Measurements from ENCODE around the gene CCDC154. TPM values are rescaled to one million over a fixed set of nuclear protein-coding genes. Genes with fewer than 3 reads are reported as not detected.

CCDC154 gene
- total RNA-seq, 1 experiment from 2014 or later: not detected

- H3K4me3 ChIP-seq (ENCODE audit: low read length): no peak overlapping the region
- no peaks in the 10 kb centered on the region for H3K4me1 ChIP-seq (ENCODE audit: low read length)
- H3K9me3 ChIP-seq (ENCODE audit: low read length): no peaks in the 10 kb centered on the region
- no peak overlapping the region for H3K27ac ChIP-seq (ENCODE audit: low read length)
- no peaks in the 10 kb centered on the region for H3K36me3 ChIP-seq (ENCODE audit: insufficient read depth, low read length)
- H3K4me2 ChIP-seq (ENCODE audit: low read depth, low read length, poor library complexity, severe bottlenecking): no peak overlapping the region
- no peak overlapping the region for H3K9ac ChIP-seq (ENCODE audit: low read length)
- no peaks in the 10 kb centered on the region for H3K27me3 ChIP-seq (ENCODE audit: low read length)
- no peaks in the 10 kb centered on the region for H3K9me2 ChIP-seq (replicated peaks; ENCODE audit: insufficient read depth, low read length)
- H4K20me1 ChIP-seq (ENCODE audit: insufficient read depth, low read depth, low read length): no peaks in the 10 kb centered on the region
- H3K79me2 ChIP-seq (ENCODE audit: low read length): no peaks in the 10 kb centered on the region
- H2AFZ ChIP-seq (ENCODE audit: low read length): no peak overlapping the region
- DNase-seq: no peak
These were observed 9.0 kb upstream of the CCDC154 start for GRCh38 chr16:1453316-1453715.

GRCh38 chr16:1452530-1452929 is 8.2 kb upstream of the CCDC154 start:
- H3K9me3 ChIP-seq (ENCODE audit: low read length): no peaks in the 10 kb centered on the region
- H3K4me3 ChIP-seq (ENCODE audit: low read length): no peak overlapping the region
- no peak overlapping the region for H2AFZ ChIP-seq (ENCODE audit: low read length)
- H3K36me3 ChIP-seq (ENCODE audit: insufficient read depth, low read length): no peaks in the 10 kb centered on the region
- DNase-seq: no peak
- H3K9me2 ChIP-seq (replicated peaks; ENCODE audit: insufficient read depth, low read length): no peaks in the 10 kb centered on the region
- H3K9ac ChIP-seq (ENCODE audit: low read length): no peak overlapping the region
- no peaks in the 10 kb centered on the region for H3K4me1 ChIP-seq (ENCODE audit: low read length)
- H4K20me1 ChIP-seq (ENCODE audit: insufficient read depth, low read depth, low read length): no peaks in the 10 kb centered on the region
- no peak overlapping the region for H3K27ac ChIP-seq (ENCODE audit: low read length)
- H3K79me2 ChIP-seq (ENCODE audit: low read length): no peaks in the 10 kb centered on the region
- H3K27me3 ChIP-seq (ENCODE audit: low read length): no peaks in the 10 kb centered on the region
- no peak overlapping the region for H3K4me2 ChIP-seq (ENCODE audit: low read depth, low read length, poor library complexity, severe bottlenecking)

- H3K9me3 ChIP-seq (ENCODE audit: low read length): no peaks in the 10 kb centered on the region
- no peak for DNase-seq
- no peak overlapping the region for H3K4me3 ChIP-seq (ENCODE audit: low read length)
- no peaks in the 10 kb centered on the region for H3K9me2 ChIP-seq (replicated peaks; ENCODE audit: insufficient read depth, low read length)
- H3K27me3 ChIP-seq (ENCODE audit: low read length): no peaks in the 10 kb centered on the region
- no peaks in the 10 kb centered on the region for H3K36me3 ChIP-seq (ENCODE audit: insufficient read depth, low read length)
- H3K79me2 ChIP-seq (ENCODE audit: low read length): no peaks in the 10 kb centered on the region
- H2AFZ ChIP-seq (ENCODE audit: low read length): no peak overlapping the region
- no peaks in the 10 kb centered on the region for H4K20me1 ChIP-seq (ENCODE audit: insufficient read depth, low read depth, low read length)
- H3K4me1 ChIP-seq (ENCODE audit: low read length): no peaks in the 10 kb centered on the region
- H3K27ac ChIP-seq (ENCODE audit: low read length): no peak overlapping the region
- H3K9ac ChIP-seq (ENCODE audit: low read length): no peak overlapping the region
- no peak overlapping the region for H3K4me2 ChIP-seq (ENCODE audit: low read depth, low read length, poor library complexity, severe bottlenecking)
These were observed 7.5 kb upstream of the CCDC154 start for GRCh38 chr16:1451702-1452392.

- Histone ChIP-seq H3K4me3 (ENCODE audit: low read length) (no peak overlapping the region), H3K79me2 (ENCODE audit: low read length) (no peaks in the 10 kb centered on the region), H4K20me1 (ENCODE audit: insufficient read depth, low read depth, low read length) (no peaks in the 10 kb centered on the region), H2AFZ (ENCODE audit: low read length) (no peak overlapping the region), H3K4me1 (ENCODE audit: low read length) (no peaks in the 10 kb centered on the region), H3K9me2 (replicated peaks; ENCODE audit: insufficient read depth, low read length) (no peaks in the 10 kb centered on the region), H3K36me3 (ENCODE audit: insufficient read depth, low read length) (no peaks in the 10 kb centered on the region), H3K4me2 (ENCODE audit: low read depth, low read length, poor library complexity, severe bottlenecking) (no peak overlapping the region), H3K9me3 (ENCODE audit: low read length) (no peaks in the 10 kb centered on the region), H3K27ac (ENCODE audit: low read length) (no peak overlapping the region), H3K27me3 (ENCODE audit: low read length) (no peaks in the 10 kb centered on the region), H3K9ac (ENCODE audit: low read length) (no peak overlapping the region)
- DNase-seq: no peak
These were observed 6.5 kb upstream of the CCDC154 start for GRCh38 chr16:1450841-1451240.

- Histone ChIP-seq H3K9me2 (replicated peaks; ENCODE audit: insufficient read depth, low read length) (no peaks in the 10 kb centered on the region), H3K27ac (ENCODE audit: low read length) (no peak overlapping the region), H2AFZ (ENCODE audit: low read length) (no peak overlapping the region), H3K4me2 (ENCODE audit: low read depth, low read length, poor library complexity, severe bottlenecking) (no peak overlapping the region), H3K27me3 (ENCODE audit: low read length) (no peaks in the 10 kb centered on the region), H3K4me3 (ENCODE audit: low read length) (no peak overlapping the region), H3K79me2 (ENCODE audit: low read length) (no peaks in the 10 kb centered on the region), H3K36me3 (ENCODE audit: insufficient read depth, low read length) (no peaks in the 10 kb centered on the region), H3K4me1 (ENCODE audit: low read length) (no peaks in the 10 kb centered on the region), H3K9me3 (ENCODE audit: low read length) (no peaks in the 10 kb centered on the region), H4K20me1 (ENCODE audit: insufficient read depth, low read depth, low read length) (no peaks in the 10 kb centered on the region), H3K9ac (ENCODE audit: low read length) (no peak overlapping the region)
- no peak for DNase-seq
These were observed 5.9 kb upstream of the CCDC154 start for GRCh38 chr16:1450218-1450617.

- no peaks in the 10 kb centered on the region for H3K36me3 ChIP-seq (ENCODE audit: insufficient read depth, low read length)
These were observed 4.9 kb upstream of the CCDC154 start for GRCh38 chr16:1449201-1449788.

GRCh38 chr16:1448536-1449116 is 4.3 kb upstream of the CCDC154 start:
- no peaks in the 10 kb centered on the region for H3K9me2 ChIP-seq (replicated peaks; ENCODE audit: insufficient read depth, low read length)
- no peak overlapping the region for H2AFZ ChIP-seq (ENCODE audit: low read length)
- no peaks in the 10 kb centered on the region for H3K27me3 ChIP-seq (ENCODE audit: low read length)
- H3K4me1 ChIP-seq (ENCODE audit: low read length): no peaks in the 10 kb centered on the region
- H3K36me3 ChIP-seq (ENCODE audit: insufficient read depth, low read length): no peaks in the 10 kb centered on the region
- no peaks in the 10 kb centered on the region for H3K79me2 ChIP-seq (ENCODE audit: low read length)
- H3K9me3 ChIP-seq (ENCODE audit: low read length): no peaks in the 10 kb centered on the region
- no peaks in the 10 kb centered on the region for H4K20me1 ChIP-seq (ENCODE audit: insufficient read depth, low read depth, low read length)
- no peak overlapping the region for H3K9ac ChIP-seq (ENCODE audit: low read length)
- H3K4me3 ChIP-seq (ENCODE audit: low read length): no peak overlapping the region
- no peak for DNase-seq
- H3K4me2 ChIP-seq (ENCODE audit: low read depth, low read length, poor library complexity, severe bottlenecking): no peak overlapping the region
- no peak overlapping the region for H3K27ac ChIP-seq (ENCODE audit: low read length)

More at GRCh38 chr16:1449201-1449788, 4.9 kb upstream of the CCDC154 start:
- no peaks in the 10 kb centered on the region for H3K4me1 ChIP-seq (ENCODE audit: low read length)
- H3K9me2 ChIP-seq (replicated peaks; ENCODE audit: insufficient read depth, low read length): no peaks in the 10 kb centered on the region
- H2AFZ ChIP-seq (ENCODE audit: low read length): no peak overlapping the region
- H3K4me3 ChIP-seq (ENCODE audit: low read length): no peak overlapping the region
- H4K20me1 ChIP-seq (ENCODE audit: insufficient read depth, low read depth, low read length): no peaks in the 10 kb centered on the region
- H3K9ac ChIP-seq (ENCODE audit: low read length): no peak overlapping the region
- H3K27ac ChIP-seq (ENCODE audit: low read length): no peak overlapping the region
- no peaks in the 10 kb centered on the region for H3K9me3 ChIP-seq (ENCODE audit: low read length)
- H3K27me3 ChIP-seq (ENCODE audit: low read length): no peaks in the 10 kb centered on the region
- DNase-seq: no peak
- H3K4me2 ChIP-seq (ENCODE audit: low read depth, low read length, poor library complexity, severe bottlenecking): no peak overlapping the region
- no peaks in the 10 kb centered on the region for H3K79me2 ChIP-seq (ENCODE audit: low read length)

GRCh38 chr16:1447965-1448364 is 3.6 kb upstream of the CCDC154 start:
- no peak overlapping the region for H3K4me2 ChIP-seq (ENCODE audit: low read depth, low read length, poor library complexity, severe bottlenecking)
- no peak for DNase-seq
- no peaks in the 10 kb centered on the region for H4K20me1 ChIP-seq (ENCODE audit: insufficient read depth, low read depth, low read length)
- H3K9ac ChIP-seq (ENCODE audit: low read length): no peak overlapping the region
- H2AFZ ChIP-seq (ENCODE audit: low read length): no peak overlapping the region
- no peaks in the 10 kb centered on the region for H3K79me2 ChIP-seq (ENCODE audit: low read length)
- H3K9me3 ChIP-seq (ENCODE audit: low read length): no peaks in the 10 kb centered on the region
- no peak overlapping the region for H3K4me3 ChIP-seq (ENCODE audit: low read length)
- no peak overlapping the region for H3K27ac ChIP-seq (ENCODE audit: low read length)
- H3K9me2 ChIP-seq (replicated peaks; ENCODE audit: insufficient read depth, low read length): no peaks in the 10 kb centered on the region
- no peaks in the 10 kb centered on the region for H3K4me1 ChIP-seq (ENCODE audit: low read length)
- no peaks in the 10 kb centered on the region for H3K27me3 ChIP-seq (ENCODE audit: low read length)
- H3K36me3 ChIP-seq (ENCODE audit: insufficient read depth, low read length): no peaks in the 10 kb centered on the region

Data from Karpas-422 (cell line).